ENCODE results near the gene AP1AR.
A peak's percentile ranks its signal among the peaks of the same experiment; 100 is the strongest.
"Not testable (repeated sequence)": the region's sequence is repeated elsewhere in the genome, so short reads cannot be mapped to it uniquely, and the experiment has no call there.

AP1AR gene

GRCh38 chr4:112279025-112279881 is 47.7 kb downstream of the AP1AR start:
- Histone ChIP-seq H3K9ac (ENCODE audit: low read depth, low read length) (no peak overlapping the region), H3K9me3 (ENCODE audit: control insufficient read depth, insufficient read depth, low read length) (peaks cover 4% of the 10 kb centered on the region; the same call in 1 of the 2 replicates), H3K36me3 (ENCODE audit: insufficient read depth, low read length) (no peaks in the 10 kb centered on the region; the same call in 1 of the 2 replicates), H3K4me1 (ENCODE audit: insufficient read depth, low read length) (no peaks in the 10 kb centered on the region)

- Histone ChIP-seq H3K4me1 (ENCODE audit: insufficient read depth, low read length) (no peaks in the 10 kb centered on the region), H3K36me3 (ENCODE audit: insufficient read depth, low read length) (no peaks in the 10 kb centered on the region; the same call in 1 of the 2 replicates), H3K9ac (ENCODE audit: low read depth, low read length) (no peak overlapping the region), H3K9me3 (ENCODE audit: control insufficient read depth, insufficient read depth, low read length) (peaks cover 4% of the 10 kb centered on the region; the same call in 1 of the 2 replicates)
These were observed 48.3 kb downstream of the AP1AR start for GRCh38 chr4:112279882-112280315.

GRCh38 chr4:112280386-112281056 is 48.9 kb downstream of the AP1AR start:
- Histone ChIP-seq H3K9me3 (ENCODE audit: control insufficient read depth, insufficient read depth, low read length) (peaks cover 4% of the 10 kb centered on the region; the same call in 1 of the 2 replicates), H3K9ac (ENCODE audit: low read depth, low read length) (no peak overlapping the region), H3K4me1 (ENCODE audit: insufficient read depth, low read length) (no peaks in the 10 kb centered on the region), H3K36me3 (ENCODE audit: insufficient read depth, low read length) (no peaks in the 10 kb centered on the region; the same call in 1 of the 2 replicates)

GRCh38 chr4:112281895-112282398 is 50.4 kb downstream of the AP1AR start:
- not testable (repeated sequence) for H3K36me3 ChIP-seq (ENCODE audit: insufficient read depth, low read length); H3K9ac ChIP-seq (ENCODE audit: low read depth, low read length); H3K9me3 ChIP-seq (ENCODE audit: control insufficient read depth, insufficient read depth, low read length); H3K4me1 ChIP-seq (ENCODE audit: insufficient read depth, low read length)

- Histone ChIP-seq H3K9ac (ENCODE audit: low read depth, low read length) (no peak overlapping the region), H3K4me1 (ENCODE audit: insufficient read depth, low read length) (no peaks in the 10 kb centered on the region), H3K9me3 (ENCODE audit: control insufficient read depth, insufficient read depth, low read length) (peaks cover 6% of the 10 kb centered on the region), H3K36me3 (ENCODE audit: insufficient read depth, low read length) (no peaks in the 10 kb centered on the region)
These were observed 51.5 kb downstream of the AP1AR start for GRCh38 chr4:112282860-112283667.

- Histone ChIP-seq H3K36me3 (ENCODE audit: insufficient read depth, low read length) (no peaks in the 10 kb centered on the region), H3K9me3 (ENCODE audit: control insufficient read depth, insufficient read depth, low read length) (peaks cover 6% of the 10 kb centered on the region), H3K9ac (ENCODE audit: low read depth, low read length) (no peak overlapping the region), H3K4me1 (ENCODE audit: insufficient read depth, low read length) (no peaks in the 10 kb centered on the region)
These were observed 52.6 kb downstream of the AP1AR start for GRCh38 chr4:112284166-112284565.

- no peaks in the 10 kb centered on the region for H3K4me1 ChIP-seq (ENCODE audit: insufficient read depth, low read length)
- H3K36me3 ChIP-seq (ENCODE audit: insufficient read depth, low read length), result no peaks in the 10 kb centered on the region
- H3K9me3 ChIP-seq (ENCODE audit: control insufficient read depth, insufficient read depth, low read length), result peaks cover 6% of the 10 kb centered on the region
- peak overlapping the region; percentile 89; the same call in 1 of the 2 replicates for H3K9ac ChIP-seq (ENCODE audit: low read depth, low read length)
These were observed 53.2 kb downstream of the AP1AR start for GRCh38 chr4:112284662-112285411.

GRCh38 chr4:112287258-112287989 is 55.8 kb downstream of the AP1AR start:
- H3K9me3 ChIP-seq (ENCODE audit: control insufficient read depth, insufficient read depth, low read length), result peaks cover 3% of the 10 kb centered on the region; the same call in 1 of the 2 replicates
- no peaks in the 10 kb centered on the region; the same call in 1 of the 2 replicates for H3K4me1 ChIP-seq (ENCODE audit: insufficient read depth, low read length)
- no peaks in the 10 kb centered on the region for H3K36me3 ChIP-seq (ENCODE audit: insufficient read depth, low read length)
- no peak overlapping the region for H3K9ac ChIP-seq (ENCODE audit: low read depth, low read length)

- H3K9ac ChIP-seq (ENCODE audit: low read depth, low read length), result no peak overlapping the region
- H3K9me3 ChIP-seq (ENCODE audit: control insufficient read depth, insufficient read depth, low read length), result peaks cover 2% of the 10 kb centered on the region; the same call in 1 of the 2 replicates
- H3K4me1 ChIP-seq (ENCODE audit: insufficient read depth, low read length), result no peaks in the 10 kb centered on the region; the same call in 1 of the 2 replicates
- no peaks in the 10 kb centered on the region for H3K36me3 ChIP-seq (ENCODE audit: insufficient read depth, low read length)
These were observed 56.9 kb downstream of the AP1AR start for GRCh38 chr4:112288455-112288854.

- Histone ChIP-seq H3K36me3 (ENCODE audit: insufficient read depth, low read length) (no peaks in the 10 kb centered on the region), H3K4me1 (ENCODE audit: insufficient read depth, low read length) (no peaks in the 10 kb centered on the region; the same call in 1 of the 2 replicates), H3K9me3 (ENCODE audit: control insufficient read depth, insufficient read depth, low read length) (peaks cover 2% of the 10 kb centered on the region; the same call in 1 of the 2 replicates), H3K9ac (ENCODE audit: low read depth, low read length) (no peak overlapping the region)
These were observed 58.0 kb downstream of the AP1AR start for GRCh38 chr4:112289407-112290253.

GRCh38 chr4:112290341-112290740 is 58.8 kb downstream of the AP1AR start:
- Histone ChIP-seq H3K9me3 (ENCODE audit: control insufficient read depth, insufficient read depth, low read length) (peaks cover 2% of the 10 kb centered on the region; the same call in 1 of the 2 replicates), H3K36me3 (ENCODE audit: insufficient read depth, low read length) (no peaks in the 10 kb centered on the region), H3K9ac (ENCODE audit: low read depth, low read length) (no peak overlapping the region), H3K4me1 (ENCODE audit: insufficient read depth, low read length) (no peaks in the 10 kb centered on the region; the same call in 1 of the 2 replicates)
